Trophoblast cell (in vitro differentiated cells and primary cell): ENCODE data around the gene TMEM174.

Experiments used
- DNase-seq, 2 donors: peaks; one replicate each; pipeline ENCODE4 v3.0.0-alpha.2; 2016
- H2AFZ ChIP-seq: 2 replicates; pipeline ENCODE4 v1.6.1; 2013; ENCODE audit warnings: low read length, moderate library complexity, mild to moderate bottlenecking; ENCODE audit not compliant: insufficient read depth, poor library complexity
- H2AK5ac ChIP-seq: 2 replicates; pipeline ENCODE4 v1.6.1; 2013; ENCODE audit warnings: mild to moderate bottlenecking, low read length
- H2BK120ac ChIP-seq: 2 replicates; pipeline ENCODE4 v1.6.1; 2013; ENCODE audit warnings: low read length, mild to moderate bottlenecking, moderate library complexity; ENCODE audit not compliant: insufficient read depth, poor library complexity
- H2BK12ac ChIP-seq: 2 replicates; pipeline ENCODE4 v1.6.1; 2013; ENCODE audit warnings: mild to moderate bottlenecking, low read length, moderate library complexity
- H2BK5ac ChIP-seq: 2 replicates; pipeline ENCODE4 v1.6.1; 2013; ENCODE audit warnings: low read length, low read depth, moderate library complexity, mild to moderate bottlenecking; ENCODE audit not compliant: poor library complexity
- H3K14ac ChIP-seq: 2 replicates; pipeline ENCODE4 v1.6.1; 2013; ENCODE audit warnings: mild to moderate bottlenecking, low read length
- H3K18ac ChIP-seq: 2 replicates; pipeline ENCODE4 v1.6.1; 2013; ENCODE audit warnings: mild to moderate bottlenecking, low read length
- H3K23ac ChIP-seq: 2 replicates; pipeline ENCODE4 v1.6.1; 2013; ENCODE audit warnings: low read length
- H3K27ac ChIP-seq: 2 replicates; pipeline ENCODE4 v1.5.1; 2013; ENCODE audit warnings: low read depth, mild to moderate bottlenecking, inconsistent platforms, low read length, moderate library complexity
- H3K27me3 ChIP-seq: 2 replicates; pipeline ENCODE4 v1.6.1; 2013; ENCODE audit warnings: inconsistent platforms, mild to moderate bottlenecking, low read length, moderate library complexity; ENCODE audit not compliant: insufficient read depth
- H3K36me3 ChIP-seq, 2 experiments: 1 replicate in 1 of 2; 2 replicates in 1 of 2; pipeline ENCODE4 v1.6.1; 2013; ENCODE audit warnings: low read length in 2 of 2, mild to moderate bottlenecking in 2 of 2, moderate library complexity in 1 of 2; ENCODE audit not compliant: insufficient read depth in 2 of 2, control insufficient read depth in 1 of 2
- H3K4ac ChIP-seq: 2 replicates; pipeline ENCODE4 v1.6.1; 2013; ENCODE audit warnings: low read depth, mild to moderate bottlenecking, low read length, moderate library complexity
- H3K4me1 ChIP-seq, 2 experiments: 1 replicate in 1 of 2; 2 replicates in 1 of 2; pipeline ENCODE4 v1.6.1; 2013; ENCODE audit warnings: low read length in 2 of 2, mild to moderate bottlenecking in 2 of 2, moderate library complexity in 1 of 2; ENCODE audit not compliant: insufficient read depth in 2 of 2, control insufficient read depth in 1 of 2
- H3K4me2 ChIP-seq: 2 replicates; pipeline ENCODE4 v1.6.1; 2013; ENCODE audit warnings: inconsistent platforms, mild to moderate bottlenecking, low read length, moderate library complexity
- H3K4me3 ChIP-seq: 2 replicates; pipeline ENCODE4 v1.5.1; 2013; ENCODE audit warnings: mild to moderate bottlenecking, low read depth, low read length, inconsistent platforms
- H3K79me1 ChIP-seq: one replicate; pipeline ENCODE4 v1.6.1; 2013; ENCODE audit warnings: low read length
- H3K79me2 ChIP-seq: 2 replicates; pipeline ENCODE4 v1.6.1; 2013; ENCODE audit warnings: low read length, mild to moderate bottlenecking; ENCODE audit not compliant: control insufficient read depth, insufficient read depth, poor library complexity
- H3K9ac ChIP-seq: 2 replicates; pipeline ENCODE4 v1.6.1; 2013; ENCODE audit warnings: mild to moderate bottlenecking, low read length
- H3K9me3 ChIP-seq: 2 replicates; pipeline ENCODE4 v1.6.1; 2013; ENCODE audit warnings: low read depth, mild to moderate bottlenecking, control low read depth, inconsistent platforms, low read length; ENCODE audit not compliant: insufficient read depth
- H4K12ac ChIP-seq: 2 replicates; pipeline ENCODE4 v1.6.1; 2013; ENCODE audit warnings: low read depth, mild to moderate bottlenecking, low read length, moderate library complexity
- H4K8ac ChIP-seq: 2 replicates; pipeline ENCODE4 v1.6.1; 2013; ENCODE audit warnings: low read depth, mild to moderate bottlenecking, low read length, moderate library complexity
- H4K91ac ChIP-seq: one replicate; pipeline ENCODE4 v1.6.1; 2013; ENCODE audit warnings: low read depth, mild to moderate bottlenecking, low read length, moderate library complexity
- WGBS: extraction: QIAGEN DNeasy Blood & Tissue Kit; methylation state at CpG from one replicate; pipeline ENCODE4 v1.1.7; 2013; ENCODE audit warnings: missing lambda C conversion rate; ENCODE audit not compliant: insufficient read length, insufficient coverage; ENCODE audit errors: extremely low coverage; 5-methylcytosine and 5-hydroxymethylcytosine counted together

Gene TMEM174

DNA sequence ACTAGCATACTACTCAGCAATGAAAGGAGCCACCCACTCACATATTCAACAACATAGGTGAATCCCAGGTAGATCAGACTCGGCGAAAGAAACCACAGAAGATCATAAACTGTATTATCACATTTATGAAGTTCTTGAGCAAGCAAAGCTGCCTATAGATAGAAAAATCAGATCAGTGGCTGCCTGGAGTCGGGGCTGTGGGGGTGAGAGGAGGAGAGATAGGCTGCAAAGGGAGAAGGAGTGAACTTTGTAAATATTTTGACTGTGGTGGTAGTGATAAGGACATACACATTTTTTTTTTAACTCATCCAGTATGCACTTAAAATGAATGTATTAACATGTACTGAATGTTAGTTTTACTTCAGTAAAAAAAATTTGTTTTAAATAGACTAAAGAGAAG lies 23.5 kb upstream of the TMEM174 start:
- H2AK5ac ChIP-seq: no peak overlapping the region
- H3K4me1 ChIP-seq: peaks cover 7 to 12% of the 10 kb centered on the region in 2 experiments
- H3K23ac ChIP-seq: no peak overlapping the region
- peaks cover 4% of the 10 kb centered on the region for H3K79me1 ChIP-seq
- H2AFZ ChIP-seq: no peak overlapping the region
- H2BK5ac ChIP-seq: no peak overlapping the region
- no peaks in the 10 kb centered on the region for H3K36me3 ChIP-seq
- no peak overlapping the region for H3K4me2 ChIP-seq
- no peak overlapping the region for H2BK120ac ChIP-seq
- no peak overlapping the region for H3K14ac ChIP-seq
- no peak overlapping the region for H4K12ac ChIP-seq
- H3K27ac ChIP-seq: no peak overlapping the region
- WGBS: no CpG with 5 or more reads among the region's 3 CpGs
- no peak for DNase-seq
- no peak overlapping the region for H3K9ac ChIP-seq
- H4K8ac ChIP-seq: no peak overlapping the region
- H3K18ac ChIP-seq: no peak overlapping the region
- H3K79me2 ChIP-seq: no peaks in the 10 kb centered on the region
- no peaks in the 10 kb centered on the region for H3K9me3 ChIP-seq
- no peak overlapping the region for H3K4ac ChIP-seq
- no peak overlapping the region for H4K91ac ChIP-seq
- H3K4me3 ChIP-seq: no peak overlapping the region
- H2BK12ac ChIP-seq: no peak overlapping the region
- H3K27me3 ChIP-seq: no peaks in the 10 kb centered on the region

DNA sequence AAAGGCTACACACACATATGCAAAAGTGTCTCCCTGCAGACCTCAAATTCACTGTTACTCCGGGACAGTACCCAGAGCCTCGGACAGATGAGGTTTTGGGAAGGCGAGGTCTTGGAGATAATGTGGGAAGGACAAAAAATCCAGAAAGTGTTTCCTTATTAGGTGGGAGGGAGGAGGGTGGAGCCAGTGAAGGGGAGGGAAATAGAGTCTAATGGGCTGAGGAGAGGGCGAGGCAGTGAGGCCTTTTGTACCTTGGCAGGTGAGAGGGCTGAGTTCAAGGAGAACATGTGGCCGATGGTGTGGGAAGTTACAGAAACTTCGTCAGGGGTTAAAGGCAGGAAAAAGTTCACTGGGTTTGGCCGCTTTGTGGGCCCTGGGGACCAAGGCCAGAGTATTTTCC lies 22.1 kb upstream of the TMEM174 start:
- H3K79me2 ChIP-seq: no peaks in the 10 kb centered on the region
- no peak overlapping the region for H2BK5ac ChIP-seq
- H3K4ac ChIP-seq: no peak overlapping the region
- H4K12ac ChIP-seq: no peak overlapping the region
- no peak overlapping the region for H3K18ac ChIP-seq
- H3K14ac ChIP-seq: no peak overlapping the region
- peaks cover 7 to 17% of the 10 kb centered on the region in 2 experiments for H3K4me1 ChIP-seq
- H4K8ac ChIP-seq: no peak overlapping the region
- no peaks in the 10 kb centered on the region for H3K27me3 ChIP-seq
- no peak overlapping the region for H3K27ac ChIP-seq
- no peak overlapping the region for H3K23ac ChIP-seq
- H3K36me3 ChIP-seq: no peaks in the 10 kb centered on the region
- no peak overlapping the region for H3K4me2 ChIP-seq
- H3K9ac ChIP-seq: no peak overlapping the region
- H4K91ac ChIP-seq: no peak overlapping the region
- peaks cover 4% of the 10 kb centered on the region for H3K79me1 ChIP-seq
- H3K4me3 ChIP-seq: no peak overlapping the region
- H3K9me3 ChIP-seq: no peaks in the 10 kb centered on the region
- H2AK5ac ChIP-seq: no peak overlapping the region
- no peak overlapping the region for H2BK12ac ChIP-seq
- no CpG with 5 or more reads among the region's 7 CpGs for WGBS
- H2BK120ac ChIP-seq: no peak overlapping the region
- no peak overlapping the region for H2AFZ ChIP-seq
- no peak for DNase-seq

DNA sequence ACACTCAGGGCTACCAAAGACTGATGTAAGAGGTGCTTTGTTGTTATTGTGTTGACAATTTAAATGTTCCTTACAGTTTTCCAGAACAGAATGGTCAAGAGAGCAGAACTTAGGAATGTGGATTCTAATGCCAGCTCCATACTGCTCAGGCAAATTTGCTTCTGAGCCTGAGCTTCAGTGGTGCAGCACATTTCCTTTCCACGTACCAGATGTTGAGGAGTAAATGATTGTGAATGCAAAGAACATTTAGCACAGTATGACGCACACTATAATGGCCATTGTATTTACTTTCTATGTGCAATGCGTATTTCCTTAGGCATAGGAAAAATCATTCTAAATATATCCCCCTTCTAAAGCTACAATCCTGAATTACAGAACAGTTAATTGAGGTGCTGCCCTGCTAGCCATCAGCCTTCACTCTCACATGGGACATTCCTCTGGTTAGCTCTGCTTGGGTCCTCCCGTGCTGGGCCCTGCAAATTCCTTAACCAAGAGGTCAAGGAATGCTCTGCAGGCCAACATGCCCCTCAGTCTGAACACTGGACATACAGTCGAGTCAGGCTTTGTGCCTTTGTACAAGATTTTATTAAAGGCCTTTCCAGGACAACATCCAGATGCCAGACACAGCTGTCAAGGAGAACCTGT lies 21.1 kb upstream of the TMEM174 start:
- Histone ChIP-seq H3K14ac (no peak overlapping the region), H3K4ac (no peak overlapping the region), H2BK5ac (no peak overlapping the region), H3K9me3 (no peaks in the 10 kb centered on the region), H3K36me3 (no peaks in the 10 kb centered on the region), H3K9ac (no peak overlapping the region), H4K12ac (no peak overlapping the region), H3K4me1 (peaks cover 9 to 17% of the 10 kb centered on the region in 2 experiments), H4K8ac (no peak overlapping the region), H2AFZ (no peak overlapping the region), H4K91ac (no peak overlapping the region), H2BK120ac (no peak overlapping the region), H3K27me3 (no peaks in the 10 kb centered on the region), H3K27ac (no peak overlapping the region), H3K79me1 (peaks cover 4% of the 10 kb centered on the region), H2BK12ac (no peak overlapping the region), H3K4me2 (no peak overlapping the region), H2AK5ac (no peak overlapping the region), H3K79me2 (no peaks in the 10 kb centered on the region), H3K18ac (no peak overlapping the region), H3K4me3 (no peak overlapping the region), H3K23ac (no peak overlapping the region)
- no CpG with 5 or more reads among the region's 5 CpGs for WGBS
- no peak for DNase-seq

DNA sequence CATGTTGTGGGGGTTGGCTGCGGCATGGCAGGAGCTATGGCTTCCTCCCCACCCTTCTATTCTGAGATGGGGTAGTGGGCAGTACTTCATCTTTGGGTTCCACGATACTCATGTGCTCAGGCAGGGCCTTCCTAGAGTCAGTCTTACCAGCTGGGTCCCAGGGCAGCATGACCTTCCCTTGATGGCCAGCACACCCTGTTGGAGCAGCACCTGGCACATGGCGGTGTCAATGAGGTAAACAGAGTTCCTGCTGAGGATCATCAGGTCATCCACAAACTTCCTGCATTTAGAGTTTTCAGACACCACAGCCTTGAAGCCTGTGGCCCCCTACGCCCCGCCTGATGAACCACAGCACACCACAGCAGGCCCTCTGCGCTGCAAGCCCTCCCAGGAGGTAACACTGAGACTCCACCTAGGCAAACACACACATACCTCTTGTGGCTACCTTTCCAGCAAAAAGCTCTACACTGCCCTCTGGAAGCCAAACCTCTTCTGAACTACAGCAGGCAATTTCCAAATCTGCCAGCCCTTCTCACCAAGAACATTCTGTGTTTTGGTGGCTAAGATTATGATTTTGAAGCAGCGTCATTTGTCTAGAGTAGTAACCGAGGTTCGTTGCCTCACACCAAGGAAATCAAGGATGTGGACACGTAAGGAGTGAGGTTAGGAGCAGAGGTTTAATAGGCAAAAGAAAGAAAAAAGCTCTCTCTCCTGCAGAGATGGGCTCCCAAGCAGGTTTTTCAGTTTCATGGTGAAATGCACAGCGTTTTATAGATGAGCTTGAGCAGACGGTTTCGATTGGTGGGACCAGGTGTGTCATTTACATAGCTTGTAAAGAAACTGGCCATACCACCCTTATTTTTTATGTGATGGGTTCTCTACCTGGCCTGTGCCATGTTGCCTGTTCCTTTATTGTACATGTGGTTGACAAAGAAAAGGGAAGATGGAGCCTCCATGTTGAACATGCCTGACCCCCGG lies 20.3 kb upstream of the TMEM174 start:
- Histone ChIP-seq H3K23ac (no peak overlapping the region), H2BK5ac (no peak overlapping the region), H3K4me3 (no peak overlapping the region), H3K14ac (no peak overlapping the region), H2BK120ac (no peak overlapping the region), H2BK12ac (peak overlapping the region; percentile 61), H3K4ac (no peak overlapping the region), H3K79me2 (no peaks in the 10 kb centered on the region), H3K9me3 (no peaks in the 10 kb centered on the region), H2AK5ac (no peak overlapping the region), H4K8ac (no peak overlapping the region), H3K4me2 (no peak overlapping the region), H3K9ac (no peak overlapping the region), H3K27me3 (no peaks in the 10 kb centered on the region), H4K91ac (peak overlapping the region; percentile 31), H4K12ac (no peak overlapping the region), H3K79me1 (peaks cover 4% of the 10 kb centered on the region), H3K18ac (no peak overlapping the region), H2AFZ (no peak overlapping the region), H3K36me3 (no peaks in the 10 kb centered on the region), H3K27ac (no peak overlapping the region), H3K4me1 (peaks cover 9 to 17% of the 10 kb centered on the region in 2 experiments)
- no CpG with 5 or more reads among the region's 14 CpGs for WGBS
- DNase-seq: no peak
